ENCODE measurements around the gene SLC9C2.
"Not testable (repeated sequence)": the region's sequence is repeated elsewhere in the genome, so short reads cannot be mapped to it uniquely, and the experiment has no call there.

SLC9C2 gene

GRCh38 chr1:173603056-173603591 is at the start of gene SLC9C2:
Gene SLC9C2, minus strand, starts transcription at chr1:173603072. Its CDS starts 1,296 bp downstream, at chr1:173601776.
- DNase-seq: no peak

GRCh38 chr1:173648880-173649605 is 46.2 kb upstream of the SLC9C2 start:
- DNase-seq: no peak

GRCh38 chr1:173646656-173647055 is 43.8 kb upstream of the SLC9C2 start:
- no peak for DNase-seq

- not testable (repeated sequence) for DNase-seq
These were observed 39.7 kb upstream of the SLC9C2 start for GRCh38 chr1:173642450-173643139.

GRCh38 chr1:173639102-173639501 is 36.2 kb upstream of the SLC9C2 start:
- DNase-seq: no peak

GRCh38 chr1:173638043-173639021 is 35.5 kb upstream of the SLC9C2 start:
- no peak for DNase-seq

- DNase-seq: not testable (repeated sequence)
These were observed 34.6 kb upstream of the SLC9C2 start for GRCh38 chr1:173637236-173638042.

- no peak for DNase-seq
These were observed 32.2 kb upstream of the SLC9C2 start, which contains the start of gene TEX50 for GRCh38 chr1:173635116-173635515. Gene TEX50, plus strand, starts transcription at chr1:173635338. Its CDS starts 184 bp downstream, at chr1:173635522.

- DNase-seq: no peak
These were observed 26.0 kb upstream of the SLC9C2 start for GRCh38 chr1:173628888-173629287.

- no peak for DNase-seq
These were observed 24.4 kb upstream of the SLC9C2 start for GRCh38 chr1:173627269-173627668.

- no peak for DNase-seq
These were observed 14.0 kb upstream of the SLC9C2 start for GRCh38 chr1:173616859-173617258.

- not testable (repeated sequence) for DNase-seq
These were observed 10.2 kb upstream of the SLC9C2 start for GRCh38 chr1:173613086-173613485.

- DNase-seq: no peak
These were observed 5.8 kb upstream of the SLC9C2 start for GRCh38 chr1:173608503-173609216.

GRCh38 chr1:173601588-173601987 is 1.3 kb downstream of the SLC9C2 start:
- DNase-seq: no peak

GRCh38 chr1:173596097-173596825 is 6.6 kb downstream of the SLC9C2 start:
- no peak for DNase-seq

- not testable (repeated sequence) for DNase-seq
These were observed 11.7 kb downstream of the SLC9C2 start for GRCh38 chr1:173591138-173591537.

- DNase-seq: no peak
These were observed 12.3 kb downstream of the SLC9C2 start for GRCh38 chr1:173590557-173590956.

GRCh38 chr1:173581383-173582079 is 21.3 kb downstream of the SLC9C2 start:
- DNase-seq: no peak

GRCh38 chr1:173580658-173581057 is 22.2 kb downstream of the SLC9C2 start:
- DNase-seq: no peak

- no peak for DNase-seq
These were observed 22.8 kb downstream of the SLC9C2 start for GRCh38 chr1:173580071-173580470.

Measured in activated effector memory CD4-positive, alpha-beta T cell treated with Interleukin-2 at 50 U/mL for 16 hours (primary cell).